NCI-H1930 (cell line): ENCODE results near the gene OR13J1.
"Not testable (repeated sequence)": the region's sequence is repeated elsewhere in the genome, so short reads cannot be mapped to it uniquely, and the experiment has no call there.

Experiments used
- DNase-seq, 2 experiments: peaks; one replicate each; lab custom pipeline; 2025; lab: John Stamatoyannopoulos, UW

The OR13J1 gene, protein sequence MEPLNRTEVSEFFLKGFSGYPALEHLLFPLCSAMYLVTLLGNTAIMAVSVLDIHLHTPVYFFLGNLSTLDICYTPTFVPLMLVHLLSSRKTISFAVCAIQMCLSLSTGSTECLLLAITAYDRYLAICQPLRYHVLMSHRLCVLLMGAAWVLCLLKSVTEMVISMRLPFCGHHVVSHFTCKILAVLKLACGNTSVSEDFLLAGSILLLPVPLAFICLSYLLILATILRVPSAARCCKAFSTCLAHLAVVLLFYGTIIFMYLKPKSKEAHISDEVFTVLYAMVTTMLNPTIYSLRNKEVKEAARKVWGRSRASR

DNA sequence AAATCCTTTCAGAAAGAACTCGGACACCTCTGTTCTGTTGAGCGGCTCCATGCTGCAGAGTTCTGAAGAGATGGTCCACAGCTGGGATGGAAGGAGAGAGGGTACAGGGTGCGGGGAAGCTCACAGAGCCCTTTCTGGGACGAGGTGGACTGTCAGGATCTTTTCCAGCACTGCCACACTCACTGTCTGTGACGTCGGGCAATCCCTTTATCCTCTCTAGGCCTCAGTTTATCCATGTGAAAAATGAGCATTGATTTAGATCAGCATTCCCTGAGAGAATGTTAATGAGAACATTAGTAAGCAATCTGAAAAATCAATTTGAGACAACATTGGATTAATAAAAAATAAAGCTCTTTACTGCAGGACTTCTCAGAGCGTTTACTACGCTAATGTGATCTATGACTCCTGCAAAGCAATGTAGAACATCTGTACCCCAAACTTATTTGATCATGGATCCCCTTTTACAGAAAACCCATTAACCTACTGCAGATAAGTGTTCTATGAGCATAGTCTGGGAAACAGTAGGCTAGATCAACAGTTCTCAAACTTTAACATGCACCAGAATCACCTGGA lies at the start of gene OR13J1:
OR13J1 (minus strand) TSS at position 51 of the 573 bp plus-strand sequence; CDS start at position 51, 0 bp downstream.
- no peak for DNase-seq

DNA sequence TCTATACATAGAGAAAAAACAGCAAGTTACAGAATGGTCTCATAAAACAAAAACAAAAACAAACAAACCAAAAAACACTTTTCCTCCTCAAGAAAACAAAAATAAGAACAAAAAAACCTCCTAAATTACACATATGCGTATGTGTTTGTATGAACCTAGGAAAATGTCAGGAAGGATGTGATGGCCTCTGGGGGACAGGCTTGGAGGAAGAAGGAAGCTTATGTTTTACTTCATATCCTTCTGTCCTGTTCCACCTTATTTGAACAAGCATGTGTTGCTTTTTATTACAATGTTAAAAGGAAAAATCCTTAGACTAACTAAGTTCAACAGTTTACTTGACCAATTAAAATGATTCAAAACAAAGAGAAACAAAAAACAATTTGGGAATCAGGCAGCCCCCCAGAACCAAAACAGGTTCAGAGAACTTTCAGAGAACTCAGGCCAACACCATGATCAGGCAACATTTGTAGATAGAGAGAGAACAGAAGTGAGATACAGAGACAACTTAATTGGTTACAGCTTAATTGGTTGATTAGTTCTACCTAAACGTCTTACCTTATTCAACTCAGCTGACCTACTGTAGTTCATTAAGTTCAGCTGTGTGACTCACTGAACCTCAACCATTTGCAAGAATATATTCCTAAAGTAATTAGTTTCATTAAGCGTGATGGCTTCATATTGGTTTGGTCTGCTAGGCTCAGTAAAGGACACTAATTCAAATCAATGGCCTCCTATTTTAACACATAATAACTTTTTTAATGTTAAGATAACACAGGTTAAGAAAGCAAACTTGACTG lies 49.2 kb upstream of the OR13J1 start:
- DNase-seq, result no peak

DNA sequence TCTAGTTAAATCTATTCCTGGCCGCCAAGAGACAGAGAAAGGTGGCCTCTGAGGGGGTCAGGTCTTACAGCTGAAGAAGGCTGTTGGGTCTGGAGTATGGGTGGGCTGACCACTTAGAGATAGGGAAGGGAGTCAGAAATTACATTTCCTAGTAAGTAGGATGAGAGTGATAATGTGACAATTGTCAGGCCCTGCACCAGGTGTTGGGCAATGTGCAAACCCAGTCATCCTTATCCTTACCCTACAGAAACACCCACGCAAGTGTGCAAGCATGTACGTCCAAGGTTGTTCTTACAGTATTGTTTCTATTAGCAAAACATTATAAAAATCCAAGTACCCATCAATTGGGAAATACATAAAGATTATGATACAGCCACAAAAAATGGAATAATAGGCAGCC lies 48.6 kb upstream of the OR13J1 start:
- no peak for DNase-seq

DNA sequence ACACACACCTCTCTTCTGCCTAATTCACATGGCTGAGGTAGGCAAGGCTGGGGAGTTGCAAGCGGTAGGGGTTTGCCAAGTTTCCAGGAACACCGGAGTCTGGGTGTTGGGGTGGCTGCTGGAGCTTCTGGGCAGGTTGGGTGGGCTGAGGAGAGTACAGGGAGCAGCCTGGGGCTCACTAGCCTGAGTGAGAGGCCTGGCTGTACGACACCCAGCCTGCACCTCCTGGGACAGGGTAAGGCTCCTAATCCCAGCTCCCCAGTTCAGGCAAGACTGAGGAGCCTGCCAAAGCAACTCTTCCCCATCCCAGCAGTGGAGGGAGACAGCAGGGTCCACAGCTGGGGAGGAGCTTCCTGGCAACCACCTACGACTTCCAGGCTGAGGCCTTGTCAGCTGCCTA lies 47.1 kb upstream of the OR13J1 start:
- DNase-seq, result no peak

DNA sequence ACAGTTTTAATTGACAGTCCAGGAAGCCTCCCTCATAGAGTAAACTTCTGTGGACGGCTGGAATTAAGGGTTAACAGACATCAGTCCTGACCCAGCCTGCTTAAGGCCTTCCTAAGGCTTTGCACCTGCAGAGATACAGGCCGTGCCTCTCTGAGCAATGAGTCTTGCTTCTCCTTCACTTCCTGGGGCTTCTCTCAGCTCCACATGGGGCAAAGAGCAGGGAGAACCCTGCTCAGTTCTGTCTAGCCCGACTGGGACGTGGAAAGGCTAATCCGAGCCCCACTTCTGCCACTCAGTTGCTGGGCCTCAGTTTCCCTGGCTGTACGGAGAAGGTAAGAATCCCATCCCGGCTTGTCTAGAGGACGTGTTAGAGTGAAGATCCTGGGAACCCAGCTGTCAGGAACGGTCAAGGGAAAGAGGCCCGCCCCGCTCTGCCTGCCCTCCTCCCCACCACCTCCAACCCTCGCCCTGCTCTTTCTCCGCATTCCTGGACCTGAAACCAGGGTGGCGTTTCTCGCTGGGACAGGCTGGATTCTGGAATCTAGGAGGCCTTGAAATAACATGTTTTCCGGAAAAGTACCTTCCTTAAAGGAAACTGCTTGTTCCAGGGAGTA lies 45.6 kb upstream of the OR13J1 start:
- DNase-seq, result no peak

DNA sequence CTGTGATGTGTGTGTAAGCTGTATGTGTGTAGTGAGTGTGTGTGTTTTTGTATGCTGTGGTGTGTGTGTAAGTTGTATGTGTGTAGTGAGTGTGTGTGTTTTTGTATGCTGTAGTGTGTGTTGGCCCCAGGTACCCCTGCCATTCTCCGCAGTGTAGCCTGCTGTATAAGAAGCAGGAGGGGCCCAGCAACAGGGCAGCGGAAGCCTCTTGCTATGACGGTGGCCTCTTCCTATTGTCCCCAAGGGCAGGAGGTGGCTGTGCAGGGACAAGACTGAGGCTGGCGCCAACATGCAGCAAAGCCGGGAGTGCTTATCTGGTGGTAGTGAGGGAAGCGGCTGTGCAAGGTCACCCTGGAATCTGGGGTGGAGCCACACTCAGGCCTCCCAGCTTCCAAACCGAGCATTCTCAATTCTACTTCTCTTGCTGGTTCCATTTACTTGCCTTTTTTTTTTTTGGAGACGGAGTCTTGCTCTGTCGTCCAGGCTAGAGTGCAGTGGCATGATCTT lies 44.2 kb upstream of the OR13J1 start:
- no peak for DNase-seq

DNA sequence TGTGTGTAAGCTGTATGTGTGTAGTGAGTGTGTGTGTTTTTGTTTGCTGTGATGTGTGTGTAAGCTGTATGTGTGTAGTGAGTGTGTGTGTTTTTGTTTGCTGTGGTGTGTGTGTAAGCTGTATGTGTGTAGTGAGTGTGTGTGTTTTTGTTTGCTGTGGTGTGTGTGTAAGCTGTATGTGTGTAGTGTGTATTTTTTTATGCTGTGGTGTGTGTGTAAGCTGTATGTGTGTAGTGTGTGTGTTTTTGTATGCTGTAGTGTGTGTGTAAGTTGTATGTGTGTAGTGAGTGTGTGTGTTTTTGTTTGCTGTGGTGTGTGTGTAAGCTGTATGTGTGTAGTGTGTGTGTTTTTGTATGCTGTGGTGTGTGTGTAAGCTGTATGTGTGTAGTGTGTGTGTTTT lies 43.2 kb upstream of the OR13J1 start:
- DNase-seq, result not testable (repeated sequence)

DNA sequence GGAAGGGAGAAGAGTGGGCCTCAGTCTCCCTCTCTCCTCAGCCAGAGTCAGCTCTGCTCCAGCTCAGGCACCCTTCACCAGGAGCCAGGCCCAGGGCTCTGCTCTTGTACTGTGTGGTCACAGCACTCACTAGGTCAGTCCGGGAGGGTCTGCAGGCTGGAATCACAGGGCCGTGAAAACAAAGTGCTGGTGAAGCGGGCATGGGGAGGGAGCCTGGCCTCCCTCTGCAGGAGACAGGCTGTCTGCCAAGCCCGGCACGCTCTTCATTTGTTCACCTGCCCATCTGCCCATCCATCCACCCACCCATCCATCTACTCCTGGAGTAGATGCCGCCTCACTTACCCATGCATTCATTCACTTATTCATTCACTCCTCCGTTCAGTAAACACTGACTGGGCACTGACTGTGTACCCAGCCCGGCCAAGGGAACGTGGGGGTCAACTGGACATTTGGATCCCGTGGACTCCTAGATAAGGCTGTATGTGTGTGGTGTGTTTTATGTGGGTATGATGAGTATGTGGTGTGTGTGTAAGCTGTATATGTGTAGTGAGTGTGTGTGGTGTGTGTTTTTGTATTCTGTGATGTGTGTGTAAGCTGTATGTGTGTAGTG lies 42.7 kb upstream of the OR13J1 start:
- no peak for DNase-seq

DNA sequence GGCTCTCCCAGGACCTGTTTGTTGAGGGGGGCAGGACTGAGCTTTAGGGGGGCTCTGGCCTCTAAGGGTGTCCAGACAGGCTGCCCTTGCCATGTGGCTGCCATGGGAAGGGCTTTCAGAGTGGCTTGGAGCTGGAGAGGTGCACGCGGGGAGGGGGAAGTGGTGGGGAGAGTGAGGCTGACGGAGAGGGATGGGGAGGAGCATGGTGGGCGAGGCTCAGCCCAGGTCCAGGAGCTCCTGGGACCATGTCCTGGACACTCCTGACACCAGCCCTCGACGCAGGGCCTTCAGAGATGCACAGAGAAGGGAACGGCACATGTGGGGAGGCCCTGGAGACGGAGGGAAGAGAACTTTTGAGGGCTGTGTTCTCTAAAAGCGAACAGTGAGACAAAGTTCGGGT lies 41.5 kb upstream of the OR13J1 start:
- DNase-seq, result no peak

DNA sequence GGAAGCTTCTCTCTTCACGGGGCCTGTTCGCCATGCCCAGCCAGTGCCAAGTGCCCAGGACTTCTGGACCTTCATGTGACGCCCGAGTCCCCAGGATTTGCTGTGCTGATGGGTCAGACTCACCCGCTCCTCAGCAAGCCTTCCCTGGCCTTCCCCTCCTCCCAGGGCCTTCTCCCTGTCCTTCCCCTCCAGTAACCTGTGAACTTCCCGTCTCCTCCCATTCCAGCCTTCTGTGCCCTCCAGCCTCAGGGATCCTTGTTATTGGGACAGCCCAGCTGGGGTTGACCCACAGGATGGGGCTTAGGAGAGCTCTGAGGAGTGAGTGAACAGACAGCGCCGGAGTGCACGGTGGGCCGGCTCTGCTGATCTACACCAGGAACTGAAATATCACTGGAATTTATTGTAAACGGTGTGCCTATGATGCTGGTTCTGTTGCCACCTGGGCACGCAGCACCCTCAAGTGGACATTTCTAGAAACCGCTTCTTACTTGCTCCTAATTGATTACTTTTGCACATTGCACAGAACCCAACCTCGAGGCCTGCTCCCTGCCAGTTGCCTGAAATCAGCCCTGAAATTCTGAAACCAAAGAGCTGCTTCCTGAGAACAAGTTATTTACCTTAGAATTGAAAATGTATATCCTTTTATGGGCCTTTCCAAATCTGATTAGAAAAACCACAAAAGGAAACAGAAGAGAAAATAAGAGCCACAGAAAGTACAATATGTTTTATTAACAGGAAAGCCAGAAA lies 40.6 kb upstream of the OR13J1 start:
- DNase-seq, result no peak

DNA sequence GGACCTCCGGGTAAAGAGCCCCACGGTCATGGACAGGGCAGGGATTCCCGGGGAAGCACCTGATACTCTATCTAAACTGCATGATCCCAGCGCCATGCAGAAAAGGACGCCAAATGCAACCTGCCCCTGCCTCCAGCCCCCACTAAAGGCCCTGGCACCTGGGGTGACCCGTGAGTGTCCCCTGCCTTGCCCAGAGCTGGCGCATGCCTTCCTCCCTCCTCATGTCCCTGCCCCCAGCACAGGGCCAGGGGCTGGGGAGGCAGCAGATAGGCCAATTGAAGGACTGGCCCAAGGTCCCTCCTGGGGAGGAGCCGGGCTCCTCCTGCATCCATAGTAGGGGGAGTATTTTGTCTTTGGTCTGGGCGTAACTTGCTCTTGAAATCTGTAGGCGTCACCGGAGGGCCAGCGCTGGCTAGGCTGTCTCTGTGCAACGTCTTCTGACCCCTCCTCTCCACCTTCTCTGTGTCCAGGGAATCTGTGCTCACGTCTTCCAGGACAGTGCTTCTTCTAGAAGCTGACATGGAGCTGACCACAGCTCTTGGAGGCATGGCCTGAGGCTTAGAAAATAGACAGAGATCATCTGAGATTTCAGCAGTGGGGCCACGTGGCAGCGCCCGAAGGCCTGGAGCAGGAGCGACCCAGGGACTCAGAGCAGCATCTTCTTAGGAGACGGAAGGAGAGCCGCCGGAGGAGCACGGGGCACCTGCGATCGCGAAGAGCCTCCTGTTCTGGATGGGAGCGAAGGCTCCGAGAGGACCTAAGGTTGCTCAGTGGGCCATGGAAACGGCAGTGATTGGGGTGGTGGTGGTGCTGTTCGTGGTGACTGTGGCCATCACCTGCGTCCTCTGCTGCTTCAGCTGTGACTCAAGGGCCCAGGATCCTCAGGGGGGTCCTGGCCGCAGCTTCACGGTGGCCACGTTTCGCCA lies 39.7 kb upstream of the OR13J1 start:
- no peak for DNase-seq

DNA sequence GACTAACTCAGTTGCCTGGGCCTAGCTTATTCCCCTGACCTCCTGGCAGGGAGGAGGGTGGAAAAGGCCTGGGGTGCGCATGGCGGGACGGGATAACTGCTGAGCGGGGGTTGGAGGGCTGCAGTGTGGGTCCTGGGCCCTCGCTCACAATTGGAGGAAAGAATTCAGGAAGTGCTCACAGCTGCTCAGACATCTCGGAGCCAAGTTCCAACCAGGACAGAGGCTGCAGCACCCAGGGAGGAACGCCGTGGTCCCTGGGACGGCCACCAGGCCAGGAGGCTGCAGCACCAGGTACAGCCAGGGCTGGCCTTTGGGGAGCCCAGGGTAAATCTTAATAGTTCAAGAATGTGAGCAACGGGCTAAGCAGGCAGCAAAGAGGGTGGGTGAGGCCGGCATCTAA lies 39.1 kb upstream of the OR13J1 start, which contains the start of gene SPAAR:
SPAAR (plus strand) TSS at position 217 of the 400 bp plus-strand sequence. CDS start 974 bp downstream, outside the sequence.
- no peak for DNase-seq

DNA sequence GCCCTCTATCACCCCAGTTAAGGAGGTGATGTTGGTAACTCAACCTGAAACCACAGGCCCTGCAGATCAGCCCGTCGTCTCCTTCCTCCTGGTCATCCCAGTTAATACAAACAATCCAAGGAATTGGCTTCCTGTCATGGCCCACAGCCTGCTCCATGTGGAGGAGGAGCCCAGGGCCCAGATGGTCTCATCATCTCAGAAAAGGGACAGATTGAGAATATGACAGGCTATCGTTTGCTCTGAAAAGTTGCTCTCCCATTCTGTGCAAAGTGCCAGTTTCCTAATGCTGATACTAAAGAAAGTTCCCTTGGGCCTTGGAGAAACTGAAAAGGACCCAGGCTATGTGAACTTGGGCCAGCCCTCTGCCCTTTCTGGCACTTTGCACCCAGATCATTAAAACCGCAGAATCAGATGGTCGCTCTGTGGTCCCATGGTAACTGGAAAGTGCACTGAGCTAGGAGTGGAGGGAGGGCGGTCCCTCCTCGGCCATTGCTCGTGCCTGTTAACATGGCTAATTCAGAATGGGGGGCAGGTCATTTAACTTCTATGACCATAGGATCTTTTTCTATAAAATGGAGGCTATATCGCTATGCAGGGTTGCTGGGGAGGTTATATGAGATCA lies 38.4 kb upstream of the OR13J1 start:
- no peak for DNase-seq

DNA sequence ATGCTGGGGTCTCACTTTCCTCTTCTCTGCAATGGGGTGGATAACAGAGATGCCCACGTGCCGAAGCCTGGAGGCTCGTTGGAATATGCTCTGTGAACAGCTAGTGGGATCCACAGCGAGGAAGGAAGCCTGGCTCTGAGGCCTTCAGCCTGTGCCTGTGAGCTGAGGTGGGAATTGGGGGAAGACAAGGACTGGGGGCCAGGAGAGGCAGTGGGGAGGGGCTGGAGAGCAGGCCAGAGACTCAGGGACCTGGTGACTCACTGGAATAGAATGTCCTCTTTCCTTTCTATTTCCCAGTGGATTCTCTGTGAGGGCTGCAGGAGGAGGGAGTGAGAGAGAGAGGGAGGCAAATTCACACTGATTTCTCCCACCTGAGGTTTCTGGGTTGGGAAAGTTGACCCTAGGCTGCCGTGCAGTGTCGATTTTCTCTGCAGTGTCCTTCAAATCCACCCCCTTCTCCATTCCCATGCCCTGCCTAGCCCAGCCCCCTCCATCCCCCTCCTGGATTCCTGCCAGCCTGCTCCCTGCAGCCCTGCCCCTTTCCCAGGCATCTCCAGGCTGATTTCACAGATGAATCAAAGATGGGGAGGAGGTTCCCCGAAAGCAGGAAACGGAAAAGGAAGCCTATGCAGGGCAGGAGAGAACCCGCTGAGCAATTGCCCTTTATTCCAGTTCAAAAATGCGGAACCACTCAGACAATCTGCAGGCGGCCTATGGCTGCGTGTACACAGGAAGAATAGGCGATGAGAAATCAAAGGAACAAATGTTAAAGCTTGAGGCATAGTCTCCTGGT lies 37.7 kb upstream of the OR13J1 start:
- DNase-seq, result no peak

DNA sequence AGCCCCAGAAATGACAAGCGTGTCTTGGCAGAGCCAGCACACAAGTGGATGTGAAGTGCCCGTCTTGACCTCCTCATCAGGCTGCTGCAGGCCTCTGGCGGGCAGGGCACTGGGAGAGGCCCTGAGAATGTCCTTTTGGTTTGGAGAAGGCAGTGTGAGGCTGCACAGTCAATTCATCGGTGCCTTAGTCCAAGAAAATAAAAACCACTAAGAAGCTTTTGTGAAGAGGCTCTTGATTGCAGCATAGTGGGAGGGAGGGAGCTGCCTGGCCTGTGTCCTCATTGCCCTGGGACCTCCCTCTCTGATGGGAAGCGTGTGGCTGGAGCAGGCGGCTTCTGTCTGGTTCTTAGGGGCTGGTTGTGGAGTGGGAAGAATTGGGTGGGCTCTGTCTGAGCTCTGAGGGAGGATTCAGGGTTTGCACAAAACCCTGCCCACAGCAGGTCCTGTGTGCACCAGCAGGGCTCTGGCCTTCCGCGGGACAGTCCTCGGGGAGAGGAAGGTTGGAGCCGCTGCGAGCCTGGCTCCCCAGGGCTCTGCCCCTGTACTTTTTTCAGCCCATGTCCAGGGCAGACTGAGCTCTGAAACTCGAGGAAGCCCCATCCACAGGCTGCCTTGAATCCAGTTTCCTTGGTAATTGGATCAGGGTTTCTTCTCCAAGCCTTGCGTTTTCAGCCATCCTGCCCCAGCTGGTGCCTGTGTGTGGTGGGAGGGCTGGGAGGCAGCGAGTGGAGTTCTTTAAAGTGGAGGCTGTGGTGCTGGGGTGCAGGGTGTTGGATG lies 36.9 kb upstream of the OR13J1 start:
- no peak for DNase-seq

DNA sequence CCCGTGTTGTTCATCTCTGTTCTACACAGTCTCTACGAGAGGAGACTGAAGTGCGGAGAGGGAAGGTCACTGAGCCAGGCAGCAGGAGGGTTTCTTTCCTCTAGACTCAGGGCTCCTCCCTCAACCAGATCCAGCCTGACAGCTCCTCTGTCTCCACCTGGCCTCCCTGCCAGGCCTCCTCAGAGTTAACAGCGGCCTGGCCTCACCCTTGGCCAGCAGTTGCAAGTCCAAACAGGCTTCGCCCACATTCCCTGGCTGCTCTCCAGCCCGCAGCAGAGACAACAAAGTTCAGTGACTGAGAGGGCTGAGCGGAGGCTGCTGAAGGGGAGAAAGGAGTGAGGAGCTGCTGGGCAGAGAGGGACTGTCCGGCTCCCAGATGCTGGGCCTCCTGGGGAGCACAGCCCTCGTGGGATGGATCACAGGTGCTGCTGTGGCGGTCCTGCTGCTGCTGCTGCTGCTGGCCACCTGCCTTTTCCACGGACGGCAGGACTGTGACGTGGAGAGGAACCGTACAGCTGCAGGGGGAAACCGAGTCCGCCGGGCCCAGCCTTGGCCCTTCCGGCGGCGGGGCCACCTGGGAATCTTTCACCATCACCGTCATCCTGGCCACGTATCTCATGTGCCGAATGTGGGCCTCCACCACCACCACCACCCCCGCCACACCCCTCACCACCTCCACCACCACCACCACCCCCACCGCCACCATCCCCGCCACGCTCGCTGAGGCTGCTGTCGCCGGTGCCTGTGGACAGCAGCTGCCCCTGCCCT lies 35.9 kb upstream of the OR13J1 start, which contains the start of gene HRCT1:
HRCT1 (plus strand) TSS at position 291 of the 768 bp plus-strand sequence; CDS start at position 377, 86 bp downstream.
- DNase-seq, result no peak
